GM18870 (cell line): Measurements from ENCODE around the gene ZC3H8.

ENCODE experiments used
- ATAC-seq: cut with Tn5 transposase; IDR thresholded peaks from one replicate; pipeline ENCODE4 v1.9.1; 2021; ENCODE audit warnings: moderate library complexity; ENCODE audit not compliant: unreplicated experiment

The ZC3H8 gene

DNA sequence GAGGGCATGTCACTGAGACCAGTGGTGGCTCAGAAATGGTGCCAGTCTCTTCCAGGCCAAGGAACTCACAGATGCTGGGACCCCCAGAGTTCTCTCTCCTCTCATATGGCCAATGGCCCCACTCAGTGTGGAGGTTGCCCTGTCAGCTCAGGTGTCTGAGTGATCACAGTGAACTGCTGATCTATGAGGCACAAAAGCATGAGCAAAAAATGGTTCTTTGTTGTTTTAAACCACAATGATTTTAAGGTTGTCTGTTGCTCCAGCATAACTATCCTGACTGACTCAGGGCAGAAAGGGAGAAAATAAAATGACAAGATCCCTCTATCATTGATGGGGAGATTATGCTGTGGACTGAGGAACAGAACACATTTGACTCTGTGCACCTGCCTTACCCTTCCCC is 58.9 kb downstream of the ZC3H8 start:
- no peak for ATAC-seq

DNA sequence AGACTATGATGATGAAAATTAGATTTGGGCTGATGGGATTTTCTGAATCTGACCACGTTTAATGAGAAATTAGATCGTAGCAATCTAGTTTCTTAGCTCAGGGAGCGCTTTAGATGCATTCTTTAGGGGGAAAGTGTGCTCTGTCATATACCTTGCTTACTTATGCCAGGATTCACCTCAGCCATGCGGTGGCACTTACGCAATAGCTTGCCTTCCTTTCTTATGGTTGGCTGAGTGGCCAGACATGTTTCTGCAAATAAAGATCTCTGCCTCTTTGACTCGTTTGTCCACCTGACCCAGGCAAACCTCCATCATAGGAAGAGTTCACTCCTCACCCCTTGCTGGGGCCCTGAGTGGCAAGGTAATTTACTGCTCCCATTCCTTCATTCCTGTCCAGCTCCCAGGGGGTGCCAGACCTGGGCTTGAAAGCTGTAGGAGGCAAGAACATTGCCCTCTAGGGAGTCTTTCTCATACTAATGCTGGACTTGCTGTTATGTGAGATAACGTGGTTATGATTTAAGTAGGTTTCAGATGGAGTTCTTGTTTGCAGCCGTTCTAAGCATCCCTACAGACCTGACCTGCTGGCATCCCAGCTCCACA is 59.6 kb downstream of the ZC3H8 start:
- no peak for ATAC-seq

DNA sequence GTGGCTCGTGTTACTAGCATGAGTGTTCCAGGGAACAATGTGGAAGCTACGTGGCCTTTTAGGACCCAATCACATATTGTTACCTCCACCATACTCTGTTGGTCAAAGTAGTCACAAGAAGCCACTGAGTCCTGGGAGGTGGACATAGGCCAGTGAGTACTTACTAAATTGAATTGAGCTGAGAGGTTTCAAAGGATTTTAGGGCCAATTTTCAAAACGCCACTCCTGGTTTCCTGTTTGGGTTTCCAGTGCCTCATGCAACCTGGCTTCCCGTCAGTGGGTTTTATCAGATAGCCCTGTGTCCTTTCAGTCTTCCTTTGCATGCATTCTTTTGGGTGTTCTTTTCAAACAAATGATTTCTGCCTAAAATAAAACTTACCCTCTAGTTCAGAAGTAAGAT is 60.4 kb downstream of the ZC3H8 start:
- no peak for ATAC-seq

DNA sequence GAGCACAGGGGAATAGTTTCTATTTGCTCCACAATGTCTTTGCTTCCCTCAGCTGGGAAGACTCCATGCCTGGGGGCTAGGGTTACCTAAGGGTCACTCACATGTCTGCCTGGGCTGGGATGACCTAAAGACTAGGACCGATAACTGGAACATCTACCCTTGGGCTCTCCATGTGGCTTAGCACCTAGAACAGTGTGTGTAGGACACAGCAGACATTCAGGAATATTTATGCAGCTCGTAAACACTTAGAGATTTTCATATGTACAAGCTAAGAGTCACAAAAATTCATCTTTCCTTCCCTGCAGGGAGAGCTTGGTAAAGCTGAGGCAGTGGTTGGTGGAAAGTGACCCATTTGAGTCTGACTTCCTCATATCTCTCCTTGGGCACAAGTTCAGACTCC is 60.8 kb downstream of the ZC3H8 start:
- ATAC-seq: no peak

DNA sequence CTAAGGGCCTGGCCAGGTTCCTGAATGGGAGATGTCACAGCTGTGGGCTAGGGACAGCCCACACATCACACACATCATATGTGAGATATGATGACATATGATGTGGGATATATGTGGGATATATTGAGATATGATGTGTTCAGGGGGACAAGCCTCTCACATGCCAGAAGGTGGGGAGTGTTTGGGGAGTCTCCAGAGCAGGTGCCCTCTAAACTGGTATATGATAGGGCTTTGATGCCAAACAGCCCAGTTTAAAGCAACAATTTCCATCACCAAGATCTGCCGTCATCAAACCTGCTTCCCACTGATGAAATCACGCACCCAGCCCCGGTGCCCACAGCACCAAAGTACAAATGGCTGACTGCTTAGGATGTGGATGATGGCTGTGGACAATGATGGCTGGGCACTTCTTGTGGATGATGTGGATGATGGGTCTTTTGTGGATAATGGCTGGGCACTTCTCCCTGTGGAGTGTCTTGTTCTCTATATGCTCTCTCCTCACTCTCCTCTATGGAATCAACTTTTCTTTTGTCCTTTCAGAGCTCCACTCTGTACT is 65.8 kb downstream of the ZC3H8 start:
- no peak for ATAC-seq

DNA sequence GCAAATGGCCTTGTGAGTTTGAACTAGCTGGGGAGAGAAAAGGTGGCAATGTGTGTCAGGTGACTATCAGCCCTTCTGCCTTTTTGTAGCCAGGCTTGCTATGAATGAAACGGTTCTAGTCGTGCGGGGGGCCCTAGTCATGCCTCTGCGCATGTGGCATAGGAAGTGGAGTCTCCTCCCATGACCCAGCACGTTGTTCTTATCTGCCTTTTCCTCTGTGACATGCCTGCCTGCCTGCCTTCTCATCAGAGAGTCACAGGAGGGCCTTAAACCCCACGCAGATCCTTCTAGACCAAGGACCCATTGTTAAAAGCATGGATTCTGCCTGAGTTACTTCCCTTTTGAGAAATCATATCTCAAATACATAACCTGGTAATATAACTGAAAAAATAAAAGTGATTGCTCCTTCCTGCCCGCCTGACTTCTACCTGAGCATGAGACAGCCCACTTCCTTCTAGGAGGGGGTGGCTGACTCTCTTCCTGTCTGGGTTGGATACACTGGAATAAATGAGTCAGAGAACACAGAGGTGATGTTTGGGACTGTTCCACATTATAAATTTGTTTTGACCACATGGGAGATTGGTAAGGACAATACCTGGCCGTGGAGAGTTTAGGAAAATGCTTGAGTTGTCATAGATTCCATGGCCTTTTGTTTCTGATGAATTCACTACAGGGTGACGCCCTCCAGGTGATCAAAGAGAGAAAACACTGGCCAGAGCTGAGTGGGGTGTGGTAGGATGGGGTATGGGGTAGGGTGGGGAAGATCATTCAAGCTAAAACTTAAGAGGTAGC is 66.8 kb downstream of the ZC3H8 start:
- ATAC-seq: no peak

- no peak for ATAC-seq
Measured at GRCh38 chr2:112187046-112187715, 67.7 kb downstream of the ZC3H8 start.

DNA sequence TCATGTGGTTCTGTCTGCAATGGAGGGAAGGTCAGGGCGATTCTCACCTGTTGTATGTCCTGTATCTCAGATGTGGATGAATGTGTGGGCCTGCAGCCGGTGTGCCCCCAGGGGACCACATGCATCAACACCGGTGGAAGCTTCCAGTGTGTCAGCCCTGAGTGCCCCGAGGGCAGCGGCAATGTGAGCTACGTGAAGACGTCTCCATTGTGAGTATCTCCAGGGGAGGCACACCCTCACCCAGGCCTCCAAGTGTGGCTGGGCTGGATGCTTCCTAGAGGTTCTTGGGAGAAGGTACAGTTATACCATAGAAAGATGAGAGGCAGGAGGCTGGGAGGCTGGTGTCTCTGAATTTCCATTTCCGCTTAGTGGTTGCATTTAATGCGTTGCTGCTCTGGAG is 69.7 kb downstream of the ZC3H8 start:
- ATAC-seq: no peak

DNA sequence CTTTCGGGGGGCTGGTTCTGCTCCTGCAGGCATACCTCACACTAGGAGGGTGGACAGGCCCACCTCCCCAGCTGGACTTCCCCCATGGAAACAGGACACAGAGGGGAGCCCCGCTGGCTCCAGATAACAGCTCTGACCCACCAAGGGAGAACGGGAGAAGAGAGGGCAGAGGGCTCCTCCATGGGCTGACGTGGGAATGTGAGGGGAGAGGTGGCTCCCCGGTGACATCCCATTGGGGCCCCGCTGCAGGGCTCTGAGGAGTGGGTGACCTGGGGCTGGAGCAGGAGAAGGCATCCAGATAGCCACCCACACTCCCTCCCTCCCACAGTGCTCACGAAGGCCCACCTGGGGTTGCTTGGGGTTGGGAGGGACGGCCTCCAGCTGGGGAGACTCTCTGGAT is 70.7 kb downstream of the ZC3H8 start:
- ATAC-seq: no peak

DNA sequence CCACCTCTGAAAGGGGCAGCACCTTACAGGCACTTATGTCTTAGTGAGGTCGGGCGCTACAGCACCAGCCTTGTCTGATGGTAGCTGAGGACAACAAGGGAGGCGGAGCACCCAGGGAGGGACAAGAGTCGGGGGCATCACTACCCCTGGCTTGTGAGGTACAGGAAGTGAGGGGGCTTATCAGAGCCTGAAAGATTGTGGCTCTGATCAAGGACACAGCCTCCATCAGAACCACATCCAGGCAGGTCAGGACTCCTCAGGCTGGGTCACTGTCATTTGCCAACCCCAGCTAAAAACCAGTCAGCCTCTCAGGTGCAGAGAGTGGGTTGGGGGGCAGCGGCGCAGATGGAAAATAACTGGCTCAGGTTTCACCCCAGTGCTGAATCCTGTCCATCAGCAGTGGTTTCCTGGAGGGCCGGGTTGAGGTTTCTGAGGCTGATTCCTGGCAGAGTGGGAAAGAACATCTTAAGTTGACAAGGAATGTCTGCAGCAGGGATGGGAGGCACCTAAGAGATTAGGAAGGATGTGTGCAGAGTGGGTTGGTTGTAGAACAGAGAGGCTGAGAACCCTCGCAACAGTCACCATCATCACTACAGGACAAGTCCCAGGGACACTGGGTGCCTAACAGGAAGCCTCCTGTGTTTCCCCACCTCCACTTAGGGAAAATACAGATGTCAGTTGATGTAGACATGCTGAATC is 71.4 kb downstream of the ZC3H8 start:
- no peak for ATAC-seq

GRCh38 chr2:112182581-112183034 is 72.2 kb downstream of the ZC3H8 start:
- ATAC-seq: no peak

DNA sequence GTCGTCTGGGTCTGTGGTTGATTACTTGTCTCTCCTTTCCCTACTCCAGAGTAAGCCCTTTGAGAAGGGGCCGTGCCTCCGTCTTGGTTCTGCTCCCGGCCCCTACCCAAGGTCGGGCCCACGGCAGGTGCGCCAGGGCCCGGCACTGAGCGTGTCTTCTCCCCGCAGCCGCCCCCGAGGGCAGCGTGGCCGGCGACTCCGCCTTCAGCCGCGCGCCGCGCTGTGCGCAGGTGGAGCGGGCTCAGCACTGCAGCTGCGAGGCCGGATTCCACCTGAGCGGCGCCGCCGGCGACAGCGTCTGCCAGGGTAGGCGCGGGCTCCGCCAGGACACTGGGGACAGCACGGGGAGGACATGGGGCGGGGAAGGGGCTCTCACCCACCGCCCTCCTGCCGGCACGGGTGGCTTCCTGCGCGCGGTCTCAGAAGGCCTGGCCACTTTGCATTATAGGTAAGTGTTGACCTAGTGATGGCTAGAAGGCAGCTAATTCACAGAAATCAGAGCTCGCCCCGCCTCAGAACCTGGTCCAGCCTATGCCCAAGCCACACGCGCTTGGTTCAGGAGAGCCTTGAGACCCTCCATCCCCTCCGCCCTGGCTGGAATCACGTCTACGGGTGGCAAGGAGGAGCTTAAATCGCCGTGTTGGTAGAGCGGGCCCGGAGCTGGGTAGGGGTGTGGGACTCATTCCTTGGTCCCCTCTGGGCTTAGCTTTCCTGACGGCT is 73.1 kb downstream of the ZC3H8 start:
- ATAC-seq: no peak

- ATAC-seq: no peak
Measured at GRCh38 chr2:112175958-112176573, 78.8 kb downstream of the ZC3H8 start.

DNA sequence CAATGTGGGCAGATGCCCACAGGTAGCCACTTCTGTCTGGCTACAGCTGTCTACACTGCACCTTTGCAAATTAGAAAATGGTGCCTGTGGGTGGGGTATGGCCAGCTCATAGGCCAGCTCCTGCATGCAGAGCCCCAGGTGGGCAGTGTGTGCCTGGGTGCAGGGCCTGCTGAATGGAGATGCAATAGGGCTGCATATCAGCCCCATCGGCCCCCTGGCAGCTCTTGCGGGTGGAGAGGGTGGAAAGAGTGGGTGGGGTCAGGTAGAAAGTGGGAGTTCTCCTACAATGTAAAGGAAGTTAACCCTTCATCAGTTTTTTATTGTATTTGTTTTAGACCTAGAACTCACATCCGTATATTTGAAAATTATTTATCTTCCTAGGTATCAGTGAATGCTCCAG is 79.5 kb downstream of the ZC3H8 start:
- no peak for ATAC-seq

DNA sequence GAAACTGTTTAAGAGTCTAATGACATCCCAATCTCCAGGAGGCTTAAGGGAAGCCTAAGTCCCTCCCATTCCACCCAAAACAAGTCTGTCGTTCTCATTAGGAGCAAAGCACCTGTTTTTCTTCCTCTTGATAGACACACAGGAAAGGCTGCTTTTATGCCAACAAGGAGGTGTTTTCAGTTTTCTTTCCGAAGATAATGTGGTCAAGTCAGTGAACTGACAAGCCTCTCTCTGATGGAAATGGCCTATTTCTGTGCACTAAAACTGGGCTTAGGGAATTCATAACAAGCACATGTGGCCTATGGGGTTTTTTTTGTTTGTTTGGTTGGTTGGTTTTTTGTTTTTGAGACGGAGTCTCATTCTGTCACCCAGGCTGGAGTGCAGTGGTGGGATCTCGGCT is 80.5 kb downstream of the ZC3H8 start:
- ATAC-seq: no peak

- ATAC-seq: no peak
Measured at GRCh38 chr2:112173646-112174319, 81.1 kb downstream of the ZC3H8 start.

- no peak for ATAC-seq
Measured at GRCh38 chr2:112170495-112170894, 84.3 kb downstream of the ZC3H8 start.

- no peak for ATAC-seq
Measured at GRCh38 chr2:112168422-112169124, 86.3 kb downstream of the ZC3H8 start.
